HG03457 (cell line): ENCODE measurements around the gene PRSS16.

ENCODE experiments used
- ATAC-seq: cut with Tn5 transposase; IDR thresholded peaks from one replicate; pipeline ENCODE4 v1.9.1; 2021; ENCODE audit warnings: moderate number of reproducible peaks; ENCODE audit not compliant: unreplicated experiment

The PRSS16 gene

GRCh38 chr6:27281105-27281539 lies 33.6 kb downstream of the PRSS16 start:
- ATAC-seq, result no peak

GRCh38 chr6:27281569-27281968 lies 34.1 kb downstream of the PRSS16 start:
- no peak for ATAC-seq

- no peak for ATAC-seq
These were observed 35.8 kb downstream of the PRSS16 start for GRCh38 chr6:27283279-27283678.

GRCh38 chr6:27286141-27286540 lies 38.6 kb downstream of the PRSS16 start:
- ATAC-seq, result no peak

- ATAC-seq, result no peak
These were observed 40.2 kb downstream of the PRSS16 start for GRCh38 chr6:27287751-27288135.

- ATAC-seq, result no peak
These were observed 40.9 kb downstream of the PRSS16 start for GRCh38 chr6:27288136-27289044.

- no peak for ATAC-seq
These were observed 42.8 kb downstream of the PRSS16 start for GRCh38 chr6:27290065-27290849.

- no peak for ATAC-seq
These were observed 43.3 kb downstream of the PRSS16 start for GRCh38 chr6:27290850-27291208.

GRCh38 chr6:27293436-27294098 lies 46.1 kb downstream of the PRSS16 start:
- ATAC-seq, result no peak

- ATAC-seq, result no peak
These were observed 46.9 kb downstream of the PRSS16 start for GRCh38 chr6:27294409-27294808.

- no peak for ATAC-seq
These were observed 48.0 kb downstream of the PRSS16 start for GRCh38 chr6:27295301-27296079.

GRCh38 chr6:27296106-27296783 lies 48.7 kb downstream of the PRSS16 start:
- ATAC-seq, result no peak

- no peak for ATAC-seq
These were observed 50.0 kb downstream of the PRSS16 start for GRCh38 chr6:27297484-27297856.

- no peak for ATAC-seq
These were observed 50.6 kb downstream of the PRSS16 start for GRCh38 chr6:27297857-27298730.

- ATAC-seq, result no peak
These were observed 56.2 kb downstream of the PRSS16 start for GRCh38 chr6:27303613-27304272.
